HCT116 (cell line): ENCODE measurements around the gene FPR3. TPM values are rescaled to one million over a fixed set of nuclear protein-coding genes. Genes with fewer than 3 reads are reported as not detected.

Source experiments
- ATAC-seq: fragments of 200-7000 bp; cut with Tn5 transposase; 2 replicates; pipeline ENCODE4 v1.9.1; 2020; ENCODE audit warnings: mild to moderate bottlenecking, moderate library complexity
- BruUV-seq: library from RNA; stranded (reverse); fragments of 400-500 nt; replicated peaks from 2 replicates; lab custom pipeline; 2021; lab: Mats Ljungman, UMichigan
- CTCF ChIA-PET: fragments of 300-600 bp; sonication (Branson Sonifier 250); formaldehyde crosslinking; loops from one replicate; lab custom pipeline; 2021; ENCODE audit warnings: antibody characterized with exemption; lab: Charles Lee
- POLR2A ChIA-PET: fragments of 300-600, 350-600 bp; sonication (Branson Sonifier 250); formaldehyde crosslinking; loops from one replicate; lab custom pipeline; 2021; ENCODE audit warnings: antibody characterized with exemption; lab: Charles Lee
- RAD21 ChIA-PET, 2 experiments: fragments of 300-600 bp; sonication (Branson Sonifier 250); formaldehyde crosslinking; loops; one replicate each; lab custom pipeline; 2023; ENCODE audit warnings: low total read pairs in 2 of 2; ENCODE audit not compliant: uncharacterized antibody in 2 of 2, unreplicated experiment in 2 of 2, low non-redundant PET in 1 of 2; lab: Charles Lee
- DNase-seq: peaks from one replicate; pipeline ENCODE4 v3.0.0-alpha.2; 2010; ENCODE audit warnings: low read depth, low spot score
- H2AFZ ChIP-seq: fragments of 200-600 bp; shearing (Covaris generic), sonication (generic); 2 replicates; pipeline ENCODE4 v1.6.1; 2017; ENCODE audit warnings: low read depth, mixed run types, mixed read lengths, antibody characterized with exemption, low read length; ENCODE audit not compliant: poor library complexity, severe bottlenecking
- H3K27ac ChIP-seq: 2 replicates; pipeline ENCODE4 v1.5.1; 2012; ENCODE audit warnings: low read depth, low read length
- H3K27me3 ChIP-seq: fragments of 200-600 bp; sonication (generic); 2 replicates; pipeline ENCODE4 v1.6.1; 2016; ENCODE audit warnings: mixed run types, low read length, mixed read lengths; ENCODE audit not compliant: insufficient read depth
- H3K36me3 ChIP-seq, 2 experiments: fragments of 200-500 bp in 1 of 2; fragments of 200-600 bp in 1 of 2; sonication (Bioruptor generic) in 1 of 2; sonication (generic) in 1 of 2; 2 replicates each; pipeline versions ENCODE4 v1.5.1 to v1.6.1; 2014 to 2016; ENCODE audit warnings: low read length in 2 of 2, inconsistent platforms in 1 of 2, mixed read lengths in 1 of 2, mixed run types in 1 of 2; ENCODE audit not compliant: insufficient read depth in 2 of 2, control insufficient read depth in 1 of 2
- H3K4me1 ChIP-seq, 2 experiments: fragments of 200-600 bp in 1 of 2; sonication (generic) in 1 of 2; 2 replicates each; pipeline versions ENCODE4 v1.5.1 to v1.6.1; 2012 to 2017; ENCODE audit warnings: low read length in 2 of 2, inconsistent platforms in 1 of 2, mild to moderate bottlenecking in 1 of 2, mixed read lengths in 1 of 2, mixed run types in 1 of 2, moderate library complexity in 1 of 2; ENCODE audit not compliant: insufficient read depth in 2 of 2, control insufficient read depth in 1 of 2
- H3K4me2 ChIP-seq: fragments of 200-600 bp; sonication (generic); 2 replicates; pipeline ENCODE4 v1.6.1; 2017; ENCODE audit warnings: mixed run types, low read length, mixed read lengths
- H3K4me3 ChIP-seq, 2 experiments: fragments of 200-600 bp in 1 of 2; sonication (generic) in 1 of 2; replicated peaks in 1 of 2; 2 replicates each; pipeline ENCODE4 v1.5.1; 2011 to 2016; ENCODE audit warnings: low read length in 2 of 2, control low read depth in 1 of 2, low read depth in 1 of 2, mild to moderate bottlenecking in 1 of 2, mixed read lengths in 1 of 2, mixed run types in 1 of 2
- H3K79me2 ChIP-seq: fragments of 200-600 bp; sonication (generic); 2 replicates; pipeline ENCODE4 v1.6.1; 2017; ENCODE audit warnings: mild to moderate bottlenecking, mixed run types, low read length, moderate library complexity, mixed read lengths; ENCODE audit not compliant: insufficient read depth
- H3K9ac ChIP-seq: fragments of 200-600 bp; sonication (generic); 2 replicates; pipeline ENCODE4 v1.6.1; 2016; ENCODE audit warnings: low read length, mixed read lengths
- H3K9me2 ChIP-seq: fragments of 200-600 bp; sonication (generic), shearing (Covaris generic); 2 replicates; pipeline ENCODE4 v1.6.1; 2017; ENCODE audit warnings: mixed run types, mild to moderate bottlenecking, moderate library complexity; ENCODE audit not compliant: insufficient read depth
- H3K9me3 ChIP-seq, 2 experiments: fragments of 200-500 bp in 1 of 2; fragments of 200-600 bp in 1 of 2; sonication (Bioruptor generic) in 1 of 2; sonication (generic) in 1 of 2; 2 replicates each; pipeline ENCODE4 v1.6.1; 2014 to 2017; ENCODE audit warnings: low read length in 2 of 2, mixed read lengths in 2 of 2, inconsistent platforms in 1 of 2, low read depth in 1 of 2, mild to moderate bottlenecking in 1 of 2, mixed run types in 1 of 2, moderate library complexity in 1 of 2; ENCODE audit not compliant: control insufficient read depth in 1 of 2, insufficient read depth in 1 of 2
- H4K20me1 ChIP-seq: fragments of 200-600 bp; sonication (generic), shearing (Covaris generic); 2 replicates; pipeline ENCODE4 v1.6.1; 2017; ENCODE audit warnings: mixed run types, mild to moderate bottlenecking, moderate library complexity; ENCODE audit not compliant: insufficient read depth
- ATF3 ChIP-seq: IDR thresholded peaks from 2 replicates; pipeline ENCODE4 v1.6.1; 2012
- CBX3 ChIP-seq: IDR thresholded peaks from 2 replicates; pipeline ENCODE4 v1.6.1; 2012; ENCODE audit warnings: low read depth
- CEBPB ChIP-seq: IDR thresholded peaks from 2 replicates; pipeline ENCODE4 v1.6.1; 2012; ENCODE audit warnings: low read depth
- CTCF ChIP-seq, 3 experiments: fragments of 200-600 bp in 1 of 3; sonication (generic) in 1 of 3; IDR thresholded peaks in 2 of 3; conservative IDR thresholded peaks in 1 of 3; 2 replicates each; pipeline ENCODE4 v1.5.1; 2012 to 2017; ENCODE audit warnings: low read depth in 2 of 3, low read length in 2 of 3, antibody characterized with exemption in 1 of 3, borderline replicate concordance in 1 of 3, control low read depth in 1 of 3, mild to moderate bottlenecking in 1 of 3, mixed read lengths in 1 of 3, mixed run types in 1 of 3, moderate library complexity in 1 of 3; ENCODE audit not compliant: insufficient read depth in 1 of 3
- EGR1 ChIP-seq: IDR thresholded peaks from 2 replicates; pipeline ENCODE4 v1.6.1; 2012; ENCODE audit warnings: low read depth
- ELF1 ChIP-seq: IDR thresholded peaks from 2 replicates; pipeline ENCODE4 v1.6.1; 2012; ENCODE audit warnings: low read depth, borderline replicate concordance
- EZH2 ChIP-seq: fragments of 200-600 bp; sonication (generic); IDR thresholded peaks from 2 replicates; pipeline ENCODE4 v1.6.1; 2017; ENCODE audit warnings: antibody characterized with exemption, mixed run types
- EZH2phosphoT487 ChIP-seq: fragments of 200-600 bp; IDR thresholded peaks from 2 replicates; pipeline ENCODE4 v1.6.1; 2018; ENCODE audit warnings: antibody characterized with exemption, borderline replicate concordance
- FOSL1 ChIP-seq: IDR thresholded peaks from 2 replicates; pipeline ENCODE4 v1.6.1; 2012; ENCODE audit warnings: low read depth
- JUND ChIP-seq: IDR thresholded peaks from 2 replicates; pipeline ENCODE4 v1.6.1; 2012
- POLR2AphosphoS5 ChIP-seq: IDR thresholded peaks from 2 replicates; pipeline ENCODE4 v1.6.1; 2011; ENCODE audit warnings: mild to moderate bottlenecking, low read depth, low read length, moderate library complexity
- RAD21 ChIP-seq: IDR thresholded peaks from 2 replicates; pipeline ENCODE4 v1.6.1; 2012; ENCODE audit warnings: low read depth, mild to moderate bottlenecking
- REST ChIP-seq: IDR thresholded peaks from 2 replicates; pipeline ENCODE4 v1.6.1; 2012; ENCODE audit warnings: low read depth
- SIN3A ChIP-seq: IDR thresholded peaks from 2 replicates; pipeline ENCODE4 v1.6.1; 2012; ENCODE audit warnings: low read depth
- SRF ChIP-seq: IDR thresholded peaks from 2 replicates; pipeline ENCODE4 v1.6.1; 2012; ENCODE audit warnings: low read depth
- ZBTB33 ChIP-seq: IDR thresholded peaks from 2 replicates; pipeline ENCODE4 v1.6.1; 2011; ENCODE audit warnings: mild to moderate bottlenecking, low read length, moderate library complexity; ENCODE audit not compliant: insufficient replicate concordance; ENCODE audit errors: extremely low read depth
- ZFX ChIP-seq: fragments of 450-650 bp; IDR thresholded peaks from 2 replicates; pipeline ENCODE4 v1.6.1; 2017
- intact Hi-C: fragments of 100-400 bp; cut with micrococcal nuclease; formaldehyde crosslinking; loops from 2 replicates; pipeline ENCODE4 v1.10.0; 2022
- total RNA-seq: library from RNA; stranded (reverse); gene quantifications from one replicate; pipeline ENCODE4 v1.2.1, GENCODE V29; 2021; ENCODE audit not compliant: unreplicated experiment
- TF ChIP-seq, protein P1 (sequence below): IDR thresholded peaks from 2 replicates; pipeline ENCODE4 v1.6.1; 2012

FPR3 gene
- total RNA-seq, 1 experiment from 2014 or later, result not detected

DNA sequence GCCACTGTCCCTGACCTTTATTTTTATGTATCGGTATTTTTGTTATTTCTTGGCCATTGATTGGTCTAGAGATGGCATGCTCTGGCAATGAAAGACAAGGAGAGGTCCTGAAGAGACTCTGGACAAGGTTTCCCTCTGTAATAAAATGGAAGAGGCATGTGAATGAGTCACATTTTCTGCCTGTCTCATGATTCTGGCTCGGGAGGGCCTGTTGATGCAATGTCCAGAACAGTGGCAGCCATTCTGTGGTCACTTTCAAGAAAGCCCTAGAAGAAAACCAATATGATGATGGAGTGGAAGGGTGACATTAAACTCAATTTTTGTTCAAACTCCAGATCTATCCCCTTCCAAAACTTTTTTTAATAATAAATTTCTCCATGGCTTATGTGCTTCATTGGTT is 2.0 kb upstream of the FPR3 start:
- no peak for DNase-seq
- H3K4me1 ChIP-seq, result no peaks in the 10 kb centered on the region
- CTCF ChIA-PET, result interaction anchor here (1.2 kb wide), 1 partner anchor 15 kb away, joined by 3 read pairs; no protein-coding TSS in a partner anchor
- H3K36me3 ChIP-seq, result no peaks in the 10 kb centered on the region
- H4K20me1 ChIP-seq, result no peaks in the 10 kb centered on the region
- H3K4me3 ChIP-seq, result no peak overlapping the region
- H3K9me3 ChIP-seq, result no peaks in the 10 kb centered on the region
- no peaks in the 10 kb centered on the region for H3K27me3 ChIP-seq
- no peak for TF ChIP-seq POLR2AphosphoS5
- TF ChIP-seq REST, result no peak
- no peak for TF ChIP-seq EZH2
- no peak for TF ChIP-seq ZFX
- TF ChIP-seq EZH2phosphoT487, result no peak
- no peak for TF ChIP-seq CBX3
- TF ChIP-seq, protein P1, sequence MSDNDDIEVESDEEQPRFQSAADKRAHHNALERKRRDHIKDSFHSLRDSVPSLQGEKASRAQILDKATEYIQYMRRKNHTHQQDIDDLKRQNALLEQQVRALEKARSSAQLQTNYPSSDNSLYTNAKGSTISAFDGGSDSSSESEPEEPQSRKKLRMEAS, result no peak
- TF ChIP-seq RAD21, result no peak
- no peak for TF ChIP-seq CTCF (IDR thresholded peaks at IDR 0.05 in 2 of 3, conservative IDR thresholded peaks at IDR 0.05 in 1 of 3; ENCODE audit: borderline replicate concordance in 1 of 3, insufficient read depth in 1 of 3, low read depth in 2 of 3, low read length in 2 of 3)
- TF ChIP-seq SIN3A, result no peak
- TF ChIP-seq ZBTB33, result no peak
- TF ChIP-seq JUND, result no peak
- TF ChIP-seq CEBPB, result no peak
- no peak for TF ChIP-seq ELF1
- TF ChIP-seq SRF, result no peak
- TF ChIP-seq EGR1, result no peak
- no peak for TF ChIP-seq ATF3
- TF ChIP-seq FOSL1, result no peak
- TF ChIP-seq, all 23 proteins: peak for 0
- ChIA-PET RAD21 (no interaction called here), POLR2A (no interaction called here)
- intact Hi-C loops, result no loop called here
- H3K4me2 ChIP-seq, result no peak overlapping the region
- ATAC-seq, result no peak
- no peak overlapping the region for H3K27ac ChIP-seq
- H3K9ac ChIP-seq, result no peak overlapping the region
- no peaks in the 10 kb centered on the region for H3K9me2 ChIP-seq
- no peaks in the 10 kb centered on the region for H3K79me2 ChIP-seq
- H2AFZ ChIP-seq, result no peak overlapping the region
- BruUV-seq, result no TSS peak
